NCI-H748 (cell line): Measurements from ENCODE around the gene CCDC80.

Experiments used
- DNase-seq: peaks from one replicate; lab custom pipeline; 2025; ENCODE audit not compliant: unreplicated experiment; lab: John Stamatoyannopoulos, UW

The CCDC80 gene

GRCh38 chr3:112597945-112598344 lies 43.0 kb downstream of the CCDC80 start:
- no peak for DNase-seq

GRCh38 chr3:112594856-112595255 lies 46.1 kb downstream of the CCDC80 start:
- no peak for DNase-seq

DNA sequence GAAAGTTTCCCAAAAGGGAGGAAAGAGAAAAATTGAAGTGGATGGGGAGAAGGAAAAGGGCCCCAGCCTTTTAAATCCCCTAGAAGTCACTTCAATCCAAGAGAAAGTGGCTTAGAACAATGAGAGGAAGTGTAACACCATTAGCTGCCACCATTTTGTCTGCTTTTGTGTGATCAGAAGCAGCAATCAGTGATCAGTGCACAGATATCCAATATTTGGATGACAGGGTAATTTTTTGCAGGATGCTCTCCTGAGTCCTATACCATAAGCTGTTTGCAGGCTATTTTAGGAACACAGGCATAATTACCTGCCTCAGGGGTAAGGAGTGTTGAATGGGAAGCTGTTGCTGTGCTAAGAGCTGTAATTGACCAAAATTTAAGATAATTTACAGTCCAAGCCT lies 47.7 kb downstream of the CCDC80 start:
- DNase-seq: no peak

DNA sequence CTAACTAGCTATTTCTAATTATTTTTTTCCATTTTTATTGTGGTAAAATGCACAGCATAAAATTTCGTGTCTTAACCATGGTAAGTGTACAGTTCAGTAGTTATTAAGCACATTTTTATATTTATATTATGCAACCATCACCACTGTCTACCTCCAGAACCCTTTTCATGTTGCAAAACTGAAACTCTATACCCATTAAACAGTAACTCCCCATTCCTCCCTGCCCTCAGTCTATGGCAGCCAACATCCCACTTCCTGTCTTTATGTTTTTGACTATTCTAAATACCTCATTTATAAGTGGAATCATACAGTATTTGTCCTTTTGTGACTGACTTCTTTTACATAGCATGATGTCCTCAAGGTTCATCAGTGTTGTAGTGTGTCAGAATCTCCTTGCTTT lies 53.6 kb downstream of the CCDC80 start:
- no peak for DNase-seq

GRCh38 chr3:112585782-112586181 lies 55.2 kb downstream of the CCDC80 start:
- no peak for DNase-seq

- DNase-seq: no peak
Measured at GRCh38 chr3:112583105-112583504, 57.8 kb downstream of the CCDC80 start.

DNA sequence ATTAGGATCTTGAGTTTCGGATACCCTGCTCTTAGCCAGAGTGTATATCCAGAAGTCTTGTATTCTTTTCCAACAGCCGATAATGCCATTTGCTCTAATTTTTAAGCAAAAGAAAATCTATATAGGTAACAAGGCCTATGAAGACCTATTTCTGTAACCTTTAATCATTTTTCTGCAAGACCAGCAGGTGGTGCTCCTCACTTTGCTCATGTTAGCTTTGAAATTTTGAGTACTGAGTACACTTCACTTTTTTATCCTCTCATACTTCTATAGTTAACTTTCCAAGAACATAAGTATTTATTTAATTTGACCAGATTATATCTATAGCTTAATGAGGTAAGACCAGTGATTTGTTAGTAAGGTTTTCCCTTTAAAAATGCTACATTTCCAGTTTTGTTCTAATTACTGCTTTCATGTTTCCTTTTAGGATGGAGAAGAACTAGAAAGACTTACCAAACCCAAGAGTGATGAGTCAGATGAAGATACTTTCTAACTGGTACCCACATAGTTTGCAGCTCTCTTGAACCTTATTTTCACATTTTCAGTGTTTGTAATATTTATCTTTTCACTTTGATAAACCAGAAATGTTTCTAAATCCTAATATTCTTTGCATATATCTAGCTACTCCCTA lies 58.6 kb downstream of the CCDC80 start:
- peak; percentile 37 for DNase-seq

GRCh38 chr3:112579697-112580096 lies 61.2 kb downstream of the CCDC80 start:
- DNase-seq: no peak

- DNase-seq: no peak
Measured at GRCh38 chr3:112579232-112579631, 61.7 kb downstream of the CCDC80 start.

DNA sequence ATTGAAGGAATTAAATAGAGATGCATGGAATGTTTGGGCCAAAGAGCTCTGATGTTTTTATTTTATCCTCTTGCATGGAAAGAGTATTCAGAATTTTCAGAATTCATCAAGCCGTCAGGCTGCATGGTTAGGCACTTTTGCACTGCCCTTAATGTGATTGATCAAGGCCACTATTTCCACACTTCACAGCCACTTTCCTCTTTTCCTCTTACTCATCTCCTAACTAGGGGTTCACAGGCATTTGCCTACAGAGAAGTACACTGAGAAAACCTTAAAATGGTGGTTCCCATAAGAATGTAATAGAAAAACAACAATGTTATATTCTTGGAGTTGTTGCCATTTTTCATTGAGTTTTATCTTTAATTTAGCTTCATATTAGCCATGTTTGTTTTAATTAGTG lies 68.2 kb downstream of the CCDC80 start:
- no peak for DNase-seq

- DNase-seq: no peak
Measured at GRCh38 chr3:112569265-112569664, 71.7 kb downstream of the CCDC80 start.

- no peak for DNase-seq
Measured at GRCh38 chr3:112568642-112569041, 72.3 kb downstream of the CCDC80 start.

DNA sequence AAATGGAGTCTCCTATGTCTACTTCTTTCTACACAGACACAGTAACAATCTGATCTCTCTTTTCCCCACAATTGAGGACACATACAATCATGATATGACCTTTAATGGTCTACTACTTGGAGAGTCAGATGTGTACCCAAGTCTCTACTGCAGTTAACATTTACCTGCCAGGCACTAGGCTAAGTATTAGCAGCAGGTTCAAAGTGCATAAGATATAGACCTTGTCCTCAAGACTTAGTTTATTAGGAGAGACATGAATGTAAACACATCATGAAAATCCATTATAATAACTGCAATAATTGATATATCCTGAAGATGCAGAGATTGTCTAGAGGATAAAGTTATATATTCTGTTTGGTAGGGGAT lies 76.0 kb downstream of the CCDC80 start:
- no peak for DNase-seq

- DNase-seq: peak; percentile 8
Measured at GRCh38 chr3:112564247-112564939, 76.5 kb downstream of the CCDC80 start.

GRCh38 chr3:112561734-112562529 lies 79.0 kb downstream of the CCDC80 start, which contains the start of the genes ATG3 and SLC35A5:
ATG3 (minus strand) TSS chr3:112561962; CDS start chr3:112561528, 434 bp downstream.
SLC35A5 (plus strand) TSS chr3:112562045; CDS start chr3:112563404, 1,359 bp downstream.
- peak; percentile 95 for DNase-seq

GRCh38 chr3:112561484-112561733 lies 79.5 kb downstream of the CCDC80 start:
- peak; percentile 59 for DNase-seq

DNA sequence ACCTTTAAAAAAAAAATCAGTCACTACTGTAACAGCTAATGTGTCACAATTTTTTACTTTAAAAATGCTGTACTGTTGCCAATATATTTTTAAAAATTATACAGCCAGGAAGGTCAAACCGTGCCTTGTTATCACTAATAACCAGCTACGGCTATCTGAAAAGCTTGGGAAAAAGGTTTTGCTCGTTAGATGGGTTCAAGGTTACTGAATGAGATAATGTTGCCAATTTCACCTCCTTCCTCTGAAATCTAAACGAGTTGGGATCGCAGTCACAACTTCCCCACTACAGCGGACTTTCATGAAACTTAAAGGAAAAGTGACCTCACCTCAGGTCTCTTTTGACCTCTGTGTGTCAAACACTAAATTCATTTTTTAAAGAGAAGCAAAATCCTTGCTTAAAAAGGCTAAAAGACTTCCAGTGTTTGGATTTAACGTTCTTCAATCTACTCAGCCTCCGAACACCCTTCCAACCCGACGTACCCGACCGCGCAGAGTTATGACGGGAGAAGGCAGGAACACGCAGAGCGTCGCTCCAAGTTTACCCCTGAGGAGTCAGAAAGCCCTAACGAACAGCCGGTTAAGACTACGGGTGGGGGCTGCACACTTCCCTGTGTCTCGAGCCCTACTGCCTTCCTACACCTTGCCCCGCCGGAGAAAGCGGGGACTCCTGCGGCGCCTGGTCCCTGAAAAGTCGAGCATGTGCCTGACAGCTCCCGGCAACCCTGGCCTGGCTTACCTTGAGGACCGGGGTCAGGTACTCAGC lies 80.0 kb downstream of the CCDC80 start:
- DNase-seq: peak; percentile 72

GRCh38 chr3:112560307-112560706 lies 80.6 kb downstream of the CCDC80 start:
- DNase-seq: no peak

GRCh38 chr3:112557976-112558375 lies 83.0 kb downstream of the CCDC80 start:
- no peak for DNase-seq

DNA sequence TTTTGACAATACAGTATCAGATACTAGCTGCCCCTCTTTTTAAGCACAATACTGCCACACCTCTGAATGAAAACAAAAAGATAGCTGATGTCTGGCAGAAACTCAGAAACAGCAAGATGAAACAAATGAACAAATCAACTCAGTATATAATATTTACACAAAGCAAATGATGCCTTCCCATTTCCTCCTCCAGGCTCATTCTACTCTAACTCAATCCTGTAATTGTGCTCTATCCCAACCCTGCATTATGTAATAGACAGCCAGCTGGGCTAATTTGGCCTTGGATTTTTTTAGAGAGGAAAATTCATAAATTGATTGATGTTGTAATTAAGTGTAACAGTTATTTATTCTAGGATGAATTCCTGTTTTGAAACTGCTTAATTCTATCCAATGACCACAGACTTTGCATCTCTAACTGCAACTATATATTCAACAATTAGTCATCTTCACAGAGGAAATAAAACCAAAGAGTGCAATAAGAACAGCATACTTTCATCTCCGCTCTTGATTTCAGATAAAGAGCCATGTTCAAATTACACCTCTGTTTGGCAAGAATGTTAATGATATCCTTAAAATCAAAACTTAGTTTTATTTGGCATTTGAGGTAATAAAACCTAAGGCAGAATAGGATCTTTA lies 85.3 kb downstream of the CCDC80 start:
- DNase-seq: peak; percentile 0

DNA sequence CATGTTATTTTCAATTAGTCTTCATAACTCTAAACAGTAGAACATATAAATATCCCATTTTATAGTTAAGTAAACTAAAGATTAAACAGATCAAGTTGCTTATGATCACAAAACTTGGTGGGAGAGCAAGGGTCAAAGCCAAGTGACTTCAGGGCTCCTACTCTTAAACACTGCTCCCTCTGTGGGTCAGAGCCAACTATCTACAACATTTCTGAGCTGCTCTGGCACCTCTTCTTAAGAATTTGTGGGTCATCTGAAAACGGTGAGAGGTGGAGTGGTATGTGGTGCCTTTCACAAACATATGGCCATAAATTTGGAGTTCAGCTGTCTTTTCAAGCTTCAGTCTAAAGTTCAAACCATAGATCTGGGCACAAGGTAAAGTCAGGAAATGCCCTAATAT lies 90.1 kb downstream of the CCDC80 start:
- DNase-seq: no peak
